HT-29 (cell line): Measurements from ENCODE around the gene TEDC2. TPM values are rescaled to one million over a fixed set of nuclear protein-coding genes. Genes with fewer than 3 reads are reported as not detected.

Source experiments
- DNase-seq: peaks from one replicate; pipeline ENCODE4 v3.0.0-alpha.2; 2015; ENCODE audit warnings: low spot score
- total RNA-seq: library from RNA; depleted of rRNA; stranded (reverse); fragments of >200 nt; shearing (Covaris generic); gene quantifications from 2 replicates; pipeline ENCODE4 v1.2.3, GENCODE V29; 2014

TEDC2 gene
- total RNA-seq, 1 experiment from 2014 or later = 53.8 TPM

DNA sequence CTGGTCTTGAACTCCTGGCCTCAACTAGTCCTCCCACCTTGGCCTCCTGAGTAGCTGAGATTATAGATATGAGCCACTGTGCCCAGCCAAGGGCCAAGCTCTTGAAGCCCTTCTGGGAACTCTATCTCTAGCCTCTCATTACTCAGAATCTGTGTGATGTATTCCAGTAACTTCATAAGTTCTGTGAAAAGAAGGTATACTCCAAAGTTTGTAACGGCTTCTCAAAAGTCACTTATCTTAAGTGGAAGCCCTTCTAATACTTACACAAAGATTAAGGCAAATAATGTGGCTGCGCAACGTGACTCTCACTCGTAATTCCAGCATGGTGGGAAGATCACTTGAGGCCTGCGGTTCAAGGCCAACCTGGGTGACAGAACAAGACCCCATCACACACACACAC lies 34.7 kb downstream of the TEDC2 start:
- DNase-seq = no peak

DNA sequence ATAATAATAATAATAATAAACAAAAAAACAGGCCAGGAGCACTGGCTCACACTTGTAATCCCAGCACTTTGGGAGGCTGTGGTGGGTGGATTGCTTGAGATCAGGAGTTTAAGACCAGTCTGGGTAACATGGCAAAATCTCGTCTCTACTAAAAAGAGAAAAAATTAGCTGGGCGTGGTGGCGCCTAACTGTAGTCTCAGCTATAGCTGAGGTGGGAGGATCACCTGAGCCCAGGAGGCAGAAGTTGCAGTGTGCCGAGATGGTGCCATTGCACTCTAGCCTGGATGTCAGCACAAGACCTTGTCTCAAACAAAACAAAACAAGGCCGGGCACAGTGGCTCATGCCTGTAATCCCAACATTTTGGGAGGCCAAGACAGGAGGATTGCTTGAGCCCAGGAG lies 35.1 kb downstream of the TEDC2 start:
- DNase-seq = no peak

GRCh38 chr16:2496223-2497115 lies 36.6 kb downstream of the TEDC2 start:
- DNase-seq = no peak

DNA sequence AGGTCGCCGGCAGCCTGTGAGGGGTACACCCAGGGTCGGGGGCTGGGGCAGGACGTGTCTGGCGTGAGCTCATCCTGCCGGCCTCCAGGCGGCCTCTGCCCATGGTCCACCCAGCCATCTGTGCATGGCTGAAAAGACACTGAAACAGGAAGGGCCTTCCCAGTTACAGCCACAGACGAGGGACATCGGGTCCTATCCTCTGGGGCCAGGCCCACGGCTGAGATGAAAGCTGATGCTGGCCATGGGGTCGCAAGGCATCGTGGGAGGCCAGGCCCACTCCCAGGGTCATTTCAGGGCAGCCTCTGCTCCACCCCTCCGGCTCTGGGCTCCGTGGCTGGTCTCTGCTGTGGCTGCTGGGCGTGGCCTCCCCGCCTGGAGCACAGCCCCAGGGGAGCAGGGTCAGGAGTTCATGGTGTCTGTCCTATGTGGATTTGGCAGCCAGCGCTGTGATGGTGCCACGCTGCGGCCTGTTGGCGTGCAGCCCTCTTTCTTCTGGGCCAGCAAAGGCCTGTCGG lies 37.3 kb downstream of the TEDC2 start:
- no peak for DNase-seq

DNA sequence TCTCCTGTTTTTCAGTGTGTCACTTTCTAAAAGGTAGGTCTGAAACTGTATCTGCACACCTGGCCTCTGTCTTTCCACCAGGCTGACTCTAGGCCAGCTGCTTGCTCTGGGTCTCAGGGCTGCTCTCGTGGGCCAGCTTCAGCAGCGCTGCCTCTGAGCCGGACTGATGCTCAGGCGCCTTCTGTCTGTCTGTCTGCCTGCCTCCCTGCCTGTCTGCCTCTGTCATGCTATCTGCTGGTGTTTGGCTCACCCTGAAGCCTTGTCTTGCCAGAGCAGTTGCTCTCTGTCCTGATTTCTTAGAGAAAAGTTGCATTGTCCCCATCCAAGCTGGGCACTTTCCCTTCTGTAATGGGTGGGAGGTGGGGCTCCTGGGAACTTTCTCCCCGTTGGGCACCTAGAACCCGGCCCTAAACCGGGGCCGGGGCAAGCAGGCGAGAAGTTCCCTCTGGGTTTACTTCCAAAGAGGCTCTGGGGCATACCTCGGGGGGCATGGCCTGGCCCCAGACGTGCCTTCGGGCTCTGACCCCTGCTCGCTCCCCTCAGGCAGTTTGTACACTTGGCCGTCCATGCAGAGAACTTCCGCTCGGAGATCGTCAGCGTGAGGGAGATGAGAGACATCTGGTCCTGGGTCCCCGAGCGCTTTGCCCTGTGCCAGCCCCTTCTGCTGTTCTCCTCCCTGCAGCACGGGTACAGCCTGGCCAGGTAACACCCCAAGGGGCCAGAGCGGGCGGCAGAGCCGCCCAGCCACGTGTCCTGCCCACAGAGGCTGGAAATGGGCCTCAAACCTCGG lies 38.0 kb downstream of the TEDC2 start:
- DNase-seq = no peak

DNA sequence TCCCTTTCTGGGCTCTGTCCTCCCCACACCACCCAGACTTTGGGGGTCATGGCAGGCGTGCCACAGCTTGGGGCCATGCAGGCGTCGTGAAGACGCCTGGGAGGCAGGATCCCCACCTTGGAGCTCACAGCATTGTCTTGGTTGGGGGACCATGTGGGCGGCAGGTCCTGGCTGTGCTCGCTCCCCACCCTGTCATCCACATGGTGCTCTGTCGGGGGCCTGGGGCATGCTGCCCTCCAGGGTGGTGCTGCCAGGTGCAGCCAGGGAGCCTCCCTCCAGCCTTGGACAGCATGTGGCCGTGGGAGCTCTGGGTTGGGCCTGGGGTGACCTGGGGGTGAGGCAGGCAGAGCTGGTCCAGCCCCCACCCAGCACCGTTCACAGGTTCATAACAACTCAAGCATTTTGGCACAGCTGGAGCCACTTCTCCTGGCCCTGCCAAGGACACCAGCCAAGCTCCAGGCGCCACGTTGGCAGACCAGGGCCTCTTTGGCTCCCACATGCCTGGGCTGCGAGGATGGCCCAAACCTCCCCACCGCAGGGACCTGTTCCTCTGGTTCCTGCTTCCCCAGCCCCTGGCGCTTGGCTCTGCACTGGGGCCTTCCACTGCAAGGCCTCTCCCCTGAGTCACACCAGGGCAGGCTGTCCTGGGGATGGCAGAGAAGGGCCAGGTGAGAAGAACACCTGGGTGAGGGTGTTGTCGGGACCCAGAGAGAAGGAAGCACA lies 38.8 kb downstream of the TEDC2 start:
- DNase-seq = no peak

- no peak for DNase-seq
These were observed 39.5 kb downstream of the TEDC2 start for GRCh38 chr16:2499454-2499853.

DNA sequence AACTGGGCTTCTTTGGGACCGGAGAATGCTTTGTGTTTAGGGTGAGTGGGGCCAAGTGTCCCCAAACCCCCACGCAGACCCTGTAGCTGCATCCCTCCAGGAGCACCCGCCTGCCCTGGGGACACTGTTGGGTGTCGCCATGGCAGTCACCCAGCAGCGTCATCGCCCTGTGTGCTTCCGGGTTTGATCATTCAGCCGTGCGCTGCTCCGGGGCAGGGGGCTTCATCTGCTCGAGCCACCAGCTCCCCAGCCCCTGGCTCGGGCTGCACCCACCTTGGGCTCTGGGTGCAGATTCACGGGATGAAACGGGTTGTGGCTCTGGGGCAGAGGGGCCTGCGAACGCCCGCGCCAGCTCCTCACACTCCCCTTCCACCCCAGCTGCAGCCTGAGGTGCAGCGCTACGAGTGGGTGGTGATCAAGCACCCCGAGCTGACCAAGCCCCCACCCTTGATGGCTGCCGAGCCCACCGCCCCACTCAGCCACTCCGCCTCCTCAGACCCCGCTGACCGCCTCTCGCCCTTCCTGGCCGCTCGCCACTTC lies 40.1 kb downstream of the TEDC2 start:
- no peak for DNase-seq

- no peak for DNase-seq
These were observed 40.6 kb downstream of the TEDC2 start for GRCh38 chr16:2500430-2500917.

- peak; percentile 80 for DNase-seq
These were observed 41.2 kb downstream of the TEDC2 start for GRCh38 chr16:2500918-2501750.

GRCh38 chr16:2501946-2502895 lies 42.3 kb downstream of the TEDC2 start:
- DNase-seq = no peak

DNA sequence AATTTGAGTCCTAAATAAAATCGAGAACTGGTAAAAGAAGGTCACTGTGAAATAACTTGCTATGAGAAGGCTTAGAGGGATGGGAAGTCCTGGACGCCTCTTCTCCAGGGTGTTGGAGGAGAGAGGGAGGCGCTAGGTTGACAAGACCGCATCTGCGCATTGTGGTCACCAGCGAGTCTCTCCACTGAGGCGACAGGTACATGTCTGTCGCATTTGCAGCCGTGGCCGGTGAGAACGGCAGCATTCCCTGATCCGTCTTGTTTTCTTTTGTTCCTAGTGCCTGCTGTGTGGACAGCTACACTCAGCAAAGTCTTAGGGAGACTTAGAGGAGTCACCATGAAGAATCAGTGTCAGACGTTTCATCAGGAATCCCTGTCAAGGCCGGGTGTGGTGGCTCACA lies 45.8 kb downstream of the TEDC2 start:
- DNase-seq = no peak

DNA sequence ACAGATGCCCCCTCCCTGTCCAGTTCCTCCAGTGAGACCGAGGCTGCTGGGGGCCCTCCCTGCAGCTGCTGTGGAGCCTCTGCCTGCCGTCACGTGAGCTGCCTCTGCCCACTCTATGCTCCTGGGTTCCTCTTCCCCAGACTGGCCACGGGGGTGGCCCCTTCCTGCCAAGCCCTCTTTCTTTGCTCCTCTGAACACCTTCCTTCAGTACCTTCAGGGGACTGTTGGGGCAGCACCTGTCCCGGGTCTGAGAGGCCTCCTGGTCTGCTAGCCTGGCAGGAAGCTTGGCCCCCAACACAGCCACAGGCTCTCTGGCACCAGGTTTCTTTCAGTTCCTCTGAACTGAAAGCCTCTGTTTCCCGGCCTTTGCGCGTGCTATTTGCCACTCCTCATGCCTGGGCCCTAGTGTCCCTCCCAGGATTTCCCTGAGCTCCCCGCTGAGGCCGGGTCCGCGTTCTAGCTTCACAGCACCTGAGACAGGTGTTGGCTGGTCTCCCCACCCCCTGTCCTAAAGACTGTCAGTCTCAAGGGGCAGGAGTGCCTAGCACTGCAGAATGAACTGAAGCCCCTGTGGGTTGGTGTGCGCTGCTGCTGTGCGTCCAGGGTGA lies 47.2 kb downstream of the TEDC2 start:
- DNase-seq = no peak

GRCh38 chr16:2507665-2508064 lies 47.8 kb downstream of the TEDC2 start:
- no peak for DNase-seq

DNA sequence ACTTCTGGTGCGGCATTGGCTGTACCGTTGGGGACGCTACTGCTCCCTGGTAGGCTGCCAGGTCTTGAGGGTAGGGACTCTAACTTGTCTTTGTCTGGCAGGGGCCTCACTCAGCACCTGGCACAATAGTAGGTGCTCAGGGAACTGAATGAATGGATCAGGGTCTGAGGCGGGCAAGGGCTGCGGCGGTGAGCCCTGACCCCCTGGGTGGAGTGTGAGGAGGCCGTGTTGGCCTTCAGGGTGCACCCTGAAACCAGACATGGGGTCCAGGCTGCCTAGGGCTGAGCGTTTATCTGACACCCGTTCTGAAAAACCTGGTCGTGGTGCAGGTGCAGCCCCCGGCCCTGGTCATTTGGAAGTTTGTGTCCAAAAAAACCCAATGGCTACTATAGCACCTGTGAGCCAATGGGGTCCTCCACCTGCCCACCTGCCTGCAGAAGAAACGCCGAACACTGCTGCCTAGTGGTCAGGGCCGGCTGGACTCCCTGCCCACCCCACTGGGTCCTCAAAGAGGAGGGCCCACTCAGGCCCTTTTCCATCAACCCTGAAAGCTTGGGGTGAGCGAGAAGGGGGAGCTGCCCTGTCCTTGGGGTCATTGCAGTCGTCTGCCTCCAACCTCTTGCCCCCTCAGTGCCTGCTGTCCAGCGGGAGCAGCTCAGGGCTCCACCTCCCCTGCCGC lies 49.0 kb downstream of the TEDC2 start:
- DNase-seq = no peak

- DNase-seq = no peak
These were observed 51.4 kb downstream of the TEDC2 start for GRCh38 chr16:2511128-2511800.

GRCh38 chr16:2511996-2512734 lies 52.3 kb downstream of the TEDC2 start:
- DNase-seq = no peak
